Stimulated activated CD4-positive, alpha-beta T cell treated with anti-CD3 and anti-CD28 coated beads, Interleukin-1b, Interleukin-23, amount 100 ng/mL, for 48 hours (primary cell): Measurements from ENCODE around the gene NDUFAF3.
"Not testable (repeated sequence)": the region's sequence is repeated elsewhere in the genome, so short reads cannot be mapped to it uniquely, and the experiment has no call there.

ENCODE experiments used
- DNase-seq: peaks from one replicate; pipeline ENCODE4 v3.0.0-alpha.2; 2020

The NDUFAF3 gene

GRCh38 chr3:49001155-49001554 lies 20.8 kb upstream of the NDUFAF3 start:
- DNase-seq, result no peak

- DNase-seq, result no peak
Measured at GRCh38 chr3:49004352-49005302, 17.3 kb upstream of the NDUFAF3 start.

GRCh38 chr3:49005303-49005680 lies 16.6 kb upstream of the NDUFAF3 start:
- no peak for DNase-seq

GRCh38 chr3:49005998-49006397 lies 15.9 kb upstream of the NDUFAF3 start:
- DNase-seq, result no peak

- DNase-seq, result no peak
Measured at GRCh38 chr3:49006408-49007067, 15.4 kb upstream of the NDUFAF3 start.

- DNase-seq, result peak; percentile 99
Measured at GRCh38 chr3:49007068-49007770, 14.7 kb upstream of the NDUFAF3 start, which contains the start of gene WDR6. WDR6 (plus strand) TSS chr3:49007391; CDS start chr3:49007432, 41 bp downstream.

- DNase-seq, result peak; percentile 88
Measured at GRCh38 chr3:49007771-49008528, 14.0 kb upstream of the NDUFAF3 start.

GRCh38 chr3:49008627-49009026 lies 13.3 kb upstream of the NDUFAF3 start:
- DNase-seq, result not testable (repeated sequence)

- DNase-seq, result no peak
Measured at GRCh38 chr3:49009396-49009795, 12.5 kb upstream of the NDUFAF3 start.

GRCh38 chr3:49012441-49013017 lies 9.4 kb upstream of the NDUFAF3 start:
- no peak for DNase-seq

- DNase-seq, result no peak
Measured at GRCh38 chr3:49013113-49013737, 8.7 kb upstream of the NDUFAF3 start.

GRCh38 chr3:49013738-49014660 lies 7.9 kb upstream of the NDUFAF3 start:
- DNase-seq, result peak; percentile 56

- no peak for DNase-seq
Measured at GRCh38 chr3:49015072-49015471, 6.8 kb upstream of the NDUFAF3 start.

- DNase-seq, result no peak
Measured at GRCh38 chr3:49015765-49016164, 6.2 kb upstream of the NDUFAF3 start.

GRCh38 chr3:49016414-49017228 lies 5.3 kb upstream of the NDUFAF3 start:
- no peak for DNase-seq

- DNase-seq, result no peak
Measured at GRCh38 chr3:49017229-49017970, 4.5 kb upstream of the NDUFAF3 start.

GRCh38 chr3:49017971-49018706 lies 3.8 kb upstream of the NDUFAF3 start, which contains the start of gene DALRD3:
DALRD3 (minus strand) TSS chr3:49018580; CDS start chr3:49018564, 16 bp downstream.
- DNase-seq, result peak; percentile 53

GRCh38 chr3:49018707-49019006 lies 3.3 kb upstream of the NDUFAF3 start:
- no peak for DNase-seq
